ENCODE data around the gene LEFTY2.
"Not testable (repeated sequence)": the region's sequence is repeated elsewhere in the genome, so short reads cannot be mapped to it uniquely, and the experiment has no call there.

LEFTY2 gene

GRCh38 chr1:225933072-225933471 lies 7.9 kb downstream of the LEFTY2 start:
- no peaks in the 10 kb centered on the region for H3K36me3 ChIP-seq (ENCODE audit: insufficient read depth, insufficient read length, low read length)
- H3K4me3 ChIP-seq (ENCODE audit: insufficient read length, low read depth): no peak overlapping the region
- H3K4me1 ChIP-seq (ENCODE audit: insufficient read depth, insufficient read length): peaks cover 2% of the 10 kb centered on the region
- H3K9ac ChIP-seq (ENCODE audit: insufficient read length, low read depth): no peak overlapping the region
- no peak for DNase-seq (ENCODE audit: low read depth, low spot score)
- TF ChIP-seq YY1 (IDR thresholded peaks at IDR 0.05; ENCODE audit: insufficient read depth, insufficient read length) (no peak), SUZ12 (IDR thresholded peaks at IDR 0.05; ENCODE audit: extremely low read depth, insufficient read depth, insufficient read length) (no peak), ZNF274 (IDR thresholded peaks at IDR 0.05; ENCODE audit: low read depth, low read length) (no peak)
- H3K27me3 ChIP-seq (ENCODE audit: insufficient read depth, insufficient read length): no peaks in the 10 kb centered on the region
- H3K9me3 ChIP-seq (ENCODE audit: insufficient read depth, low read length): no peaks in the 10 kb centered on the region

GRCh38 chr1:225931270-225932136 lies 9.5 kb downstream of the LEFTY2 start:
- no peaks in the 10 kb centered on the region for H3K36me3 ChIP-seq (ENCODE audit: insufficient read depth, insufficient read length, low read length)
- no peak overlapping the region for H3K9ac ChIP-seq (ENCODE audit: insufficient read length, low read depth)
- no peak overlapping the region for H3K4me3 ChIP-seq (ENCODE audit: insufficient read length, low read depth)
- no peak for DNase-seq (ENCODE audit: low read depth, low spot score)
- H3K27me3 ChIP-seq (ENCODE audit: insufficient read depth, insufficient read length): no peaks in the 10 kb centered on the region
- H3K4me1 ChIP-seq (ENCODE audit: insufficient read depth, insufficient read length): peaks cover 3% of the 10 kb centered on the region
- H3K9me3 ChIP-seq (ENCODE audit: insufficient read depth, low read length): no peaks in the 10 kb centered on the region
- TF ChIP-seq SUZ12 (IDR thresholded peaks at IDR 0.05; ENCODE audit: extremely low read depth, insufficient read depth, insufficient read length): no peak
- TF ChIP-seq ZNF274 (IDR thresholded peaks at IDR 0.05; ENCODE audit: low read depth, low read length): no peak
- no peak for TF ChIP-seq YY1 (IDR thresholded peaks at IDR 0.05; ENCODE audit: insufficient read depth, insufficient read length)

DNA sequence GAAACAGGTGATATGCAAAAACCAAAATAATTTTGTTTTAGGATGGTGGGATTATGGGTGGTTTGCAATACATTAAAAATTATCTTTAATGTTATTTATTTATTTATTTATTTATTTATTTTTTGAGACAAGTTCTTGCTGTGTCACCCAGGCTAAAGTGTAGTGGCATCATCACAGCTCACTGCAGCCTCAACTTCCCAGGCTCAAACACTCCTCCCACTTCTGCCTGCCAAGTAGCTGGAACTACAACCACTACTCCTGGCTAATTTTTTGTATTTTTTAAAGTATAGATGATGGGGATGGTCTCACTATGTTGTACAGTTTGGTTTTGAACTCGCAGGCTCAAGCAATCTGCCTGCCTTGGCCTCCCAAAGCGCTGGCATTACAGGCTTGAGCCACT lies 10.5 kb downstream of the LEFTY2 start:
- no peaks in the 10 kb centered on the region for H3K36me3 ChIP-seq (ENCODE audit: insufficient read depth, insufficient read length, low read length)
- no peak overlapping the region for H3K9ac ChIP-seq (ENCODE audit: insufficient read length, low read depth)
- H3K27me3 ChIP-seq (ENCODE audit: insufficient read depth, insufficient read length): no peaks in the 10 kb centered on the region
- no peak overlapping the region for H3K4me3 ChIP-seq (ENCODE audit: insufficient read length, low read depth)
- TF ChIP-seq YY1 (IDR thresholded peaks at IDR 0.05; ENCODE audit: insufficient read depth, insufficient read length): no peak
- no peak for TF ChIP-seq SUZ12 (IDR thresholded peaks at IDR 0.05; ENCODE audit: extremely low read depth, insufficient read depth, insufficient read length)
- no peak for TF ChIP-seq ZNF274 (IDR thresholded peaks at IDR 0.05; ENCODE audit: low read depth, low read length)
- peaks cover 3% of the 10 kb centered on the region for H3K4me1 ChIP-seq (ENCODE audit: insufficient read depth, insufficient read length)
- no peak for DNase-seq (ENCODE audit: low read depth, low spot score)
- no peaks in the 10 kb centered on the region for H3K9me3 ChIP-seq (ENCODE audit: insufficient read depth, low read length)

DNA sequence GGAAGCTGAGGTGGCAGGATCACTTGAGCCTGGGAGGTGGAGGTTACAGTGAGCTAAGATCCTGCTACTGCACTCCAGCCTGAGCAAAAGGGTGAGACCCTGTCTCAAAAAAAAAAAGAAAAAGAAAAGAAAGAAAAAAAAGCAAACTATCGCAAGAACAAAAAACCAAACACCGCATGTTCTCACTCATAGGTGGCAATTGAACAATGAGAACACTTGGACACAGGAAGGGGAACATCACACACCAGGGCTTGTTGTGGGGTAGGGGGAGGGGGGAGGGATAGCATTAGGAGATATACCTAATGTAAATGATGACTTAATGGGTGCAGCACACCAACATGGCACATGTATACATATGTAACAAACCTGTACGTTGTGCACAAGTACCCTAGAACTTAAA lies 11.6 kb downstream of the LEFTY2 start:
- not testable (repeated sequence) for H3K4me3 ChIP-seq (ENCODE audit: insufficient read length, low read depth); H3K4me1 ChIP-seq (ENCODE audit: insufficient read depth, insufficient read length); H3K36me3 ChIP-seq (ENCODE audit: insufficient read depth, insufficient read length, low read length); H3K27me3 ChIP-seq (ENCODE audit: insufficient read depth, insufficient read length); H3K9ac ChIP-seq (ENCODE audit: insufficient read length, low read depth); H3K9me3 ChIP-seq (ENCODE audit: insufficient read depth, low read length); DNase-seq (ENCODE audit: low read depth, low spot score)

DNA sequence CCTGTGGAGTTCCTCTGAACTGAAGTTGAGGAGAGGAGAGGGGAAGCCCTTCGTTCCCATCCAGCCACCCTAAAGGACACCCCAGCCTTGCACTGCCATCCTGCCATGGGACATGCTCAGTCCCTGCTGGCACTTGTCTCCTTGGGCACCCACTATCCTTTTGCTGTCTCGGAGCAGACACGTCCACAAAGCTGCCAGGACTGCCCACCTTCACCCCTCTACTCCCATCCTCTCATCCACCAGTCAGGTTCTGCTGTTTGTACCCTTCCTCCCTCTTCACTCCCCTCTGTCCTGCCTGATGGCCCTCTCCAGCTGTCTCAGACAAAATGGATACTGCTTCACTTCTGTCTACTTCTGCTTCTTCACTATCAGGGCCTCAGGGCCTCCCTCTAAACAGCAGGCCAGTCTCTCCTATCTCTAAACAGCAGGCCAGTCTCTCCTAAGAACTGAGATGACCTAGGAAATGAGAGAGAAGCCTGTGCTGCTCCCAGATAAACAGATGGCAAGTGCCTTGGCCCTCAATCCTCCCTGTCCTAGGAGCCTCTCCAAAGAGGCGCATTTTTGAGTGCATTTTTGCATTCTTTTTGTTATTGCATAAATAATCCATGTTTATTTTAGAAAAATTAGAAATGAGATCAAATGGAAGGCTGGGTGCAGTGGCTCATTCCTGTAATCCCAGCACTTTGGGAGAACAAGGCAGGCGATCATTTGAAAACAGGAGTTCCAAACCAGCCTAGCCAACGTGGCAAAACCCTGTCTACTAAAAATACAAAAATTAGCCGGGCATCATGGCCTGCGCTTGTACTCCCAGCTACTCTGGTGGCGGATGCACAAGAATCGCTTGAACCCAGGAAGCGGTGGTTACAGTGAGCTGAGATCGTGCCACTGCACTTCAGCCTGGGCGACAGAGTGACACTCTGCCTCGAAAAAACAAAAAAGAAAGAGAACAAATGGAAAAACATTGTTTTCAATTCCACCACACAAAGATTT lies 12.5 kb downstream of the LEFTY2 start:
- TF ChIP-seq YY1 (IDR thresholded peaks at IDR 0.05; ENCODE audit: insufficient read depth, insufficient read length) (no peak), SUZ12 (IDR thresholded peaks at IDR 0.05; ENCODE audit: extremely low read depth, insufficient read depth, insufficient read length) (no peak), ZNF274 (IDR thresholded peaks at IDR 0.05; ENCODE audit: low read depth, low read length) (no peak)
- H3K4me3 ChIP-seq (ENCODE audit: insufficient read length, low read depth): no peak overlapping the region
- no peaks in the 10 kb centered on the region for H3K27me3 ChIP-seq (ENCODE audit: insufficient read depth, insufficient read length)
- H3K9ac ChIP-seq (ENCODE audit: insufficient read length, low read depth): no peak overlapping the region
- no peak for DNase-seq (ENCODE audit: low read depth, low spot score)
- no peaks in the 10 kb centered on the region for H3K9me3 ChIP-seq (ENCODE audit: insufficient read depth, low read length)
- peaks cover 3% of the 10 kb centered on the region for H3K4me1 ChIP-seq (ENCODE audit: insufficient read depth, insufficient read length)
- H3K36me3 ChIP-seq (ENCODE audit: insufficient read depth, insufficient read length, low read length): no peaks in the 10 kb centered on the region

DNA sequence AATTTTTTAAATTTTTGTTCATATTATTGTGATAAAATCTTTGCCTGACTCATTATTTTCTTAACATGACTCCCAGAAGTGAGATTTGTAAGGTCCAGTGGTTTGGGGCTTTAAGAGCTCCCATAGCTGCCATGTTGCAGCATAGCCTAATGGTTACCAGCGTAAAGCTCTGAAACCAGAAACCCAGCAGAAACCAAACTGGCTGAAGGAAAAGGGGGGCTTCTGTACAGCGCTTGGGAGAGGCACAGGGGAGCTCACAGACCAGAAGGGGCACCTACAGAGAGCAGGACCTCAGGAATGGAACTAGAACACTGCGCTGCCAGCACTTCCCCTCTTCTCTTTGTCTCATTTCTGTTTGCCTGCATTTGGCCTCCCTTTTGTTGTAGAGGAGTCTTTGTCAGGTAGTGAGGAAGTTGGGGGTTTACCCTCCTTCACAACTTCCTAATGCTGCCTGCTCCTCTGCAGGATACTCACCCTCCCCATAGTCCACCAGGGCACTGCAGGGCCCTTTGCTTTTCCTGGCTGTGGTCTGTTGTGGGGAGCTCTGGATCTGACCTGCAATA lies 14.4 kb downstream of the LEFTY2 start:
- H3K4me1 ChIP-seq (ENCODE audit: insufficient read depth, insufficient read length): peaks cover 15% of the 10 kb centered on the region
- H3K27me3 ChIP-seq (ENCODE audit: insufficient read depth, insufficient read length): no peaks in the 10 kb centered on the region
- H3K9ac ChIP-seq (ENCODE audit: insufficient read length, low read depth): no peak overlapping the region
- peaks cover 14% of the 10 kb centered on the region for H3K36me3 ChIP-seq (ENCODE audit: insufficient read depth, insufficient read length, low read length)
- no peak overlapping the region for H3K4me3 ChIP-seq (ENCODE audit: insufficient read length, low read depth)
- no peak for TF ChIP-seq SUZ12 (IDR thresholded peaks at IDR 0.05; ENCODE audit: extremely low read depth, insufficient read depth, insufficient read length)
- no peak for TF ChIP-seq YY1 (IDR thresholded peaks at IDR 0.05; ENCODE audit: insufficient read depth, insufficient read length)
- no peak for TF ChIP-seq ZNF274 (IDR thresholded peaks at IDR 0.05; ENCODE audit: low read depth, low read length)
- H3K9me3 ChIP-seq (ENCODE audit: insufficient read depth, low read length): no peaks in the 10 kb centered on the region
- DNase-seq (ENCODE audit: low read depth, low spot score): no peak
